ENCODE data around the gene OLFM4. TPM values are rescaled to one million over a fixed set of nuclear protein-coding genes. Genes with fewer than 3 reads are reported as not detected.

Gene OLFM4
- total and polyA plus RNA-seq, 2 of the 8 experiments (the other 6 are each of a cell fraction or from before 2014, with no cell fraction given): not detected

GRCh38 chr13:53069800-53070199 is 41.2 kb downstream of the OLFM4 start (continued):
- TF ChIP-seq SIN3A (conservative IDR thresholded peaks at IDR 0.05 in 1 of 2, IDR thresholded peaks at IDR 0.05 in 1 of 2; ENCODE audit: low read depth in 1 of 2, low read length in 2 of 2) (no peak), TBP (IDR thresholded peaks at IDR 0.05; ENCODE audit: low read depth, low read length) (no peak), BACH1 (IDR thresholded peaks at IDR 0.05; ENCODE audit: low read length) (no peak), EGR1 (IDR thresholded peaks at IDR 0.05; ENCODE audit: borderline replicate concordance, low read depth, low read length) (no peak), CBX5 (IDR thresholded peaks at IDR 0.05; ENCODE audit: low read depth, low read length) (no peak)
